HEK293 (cell line): ENCODE data around the gene TUT1.

Experiments used
- GFI1B ChIP-seq: fragments of 450-650 bp; formaldehyde crosslinking; IDR thresholded peaks from 2 replicates; pipeline ENCODE4 v1.5.1; 2016; ENCODE audit warnings: missing biosample characterization, missing genetic modification characterization
- HIC1 ChIP-seq: fragments of 450-650 bp; formaldehyde crosslinking; IDR thresholded peaks from 2 replicates; pipeline ENCODE4 v1.5.1; 2016; ENCODE audit warnings: missing biosample characterization, missing genetic modification characterization
- HOXA7 ChIP-seq: sonication (generic); formaldehyde crosslinking; IDR thresholded peaks from 2 replicates; pipeline ENCODE4 v1.8.1; 2022; ENCODE audit warnings: missing genetic modification reagents, borderline replicate concordance
- KLF16 ChIP-seq: fragments of 450-650 bp; formaldehyde crosslinking; IDR thresholded peaks from 2 replicates; pipeline ENCODE4 v1.5.1; 2017; ENCODE audit warnings: missing biosample characterization, missing genetic modification characterization
- SCRT1 ChIP-seq: fragments of 450-650 bp; formaldehyde crosslinking; IDR thresholded peaks from 2 replicates; pipeline ENCODE4 v1.5.1; 2016; ENCODE audit warnings: missing biosample characterization, missing genetic modification characterization, borderline replicate concordance
- SP2 ChIP-seq: fragments of 450-650 bp; formaldehyde crosslinking; IDR thresholded peaks from 2 replicates; pipeline ENCODE4 v1.5.1; 2016; ENCODE audit warnings: missing biosample characterization, missing genetic modification characterization
- SP7 ChIP-seq: fragments of 450-650 bp; formaldehyde crosslinking; IDR thresholded peaks from 2 replicates; pipeline ENCODE4 v1.5.1; 2016; ENCODE audit warnings: missing biosample characterization, missing genetic modification characterization
- TRIM28 ChIP-seq: IDR thresholded peaks from 2 replicates; pipeline ENCODE4 v1.6.1; 2011; ENCODE audit warnings: low read length, control low read depth, borderline replicate concordance
- ZBTB20 ChIP-seq: fragments of 450-650 bp; formaldehyde crosslinking; IDR thresholded peaks from 2 replicates; pipeline ENCODE4 v1.5.1; 2016; ENCODE audit warnings: missing biosample characterization, missing genetic modification characterization
- ZBTB49 ChIP-seq: fragments of 450-650 bp; formaldehyde crosslinking; IDR thresholded peaks from 2 replicates; pipeline ENCODE4 v1.5.1; 2016; ENCODE audit warnings: missing biosample characterization, missing genetic modification characterization, low read depth
- ZNF132 ChIP-seq: fragments of 450-650 bp; formaldehyde crosslinking; IDR thresholded peaks from 2 replicates; pipeline ENCODE4 v1.5.1; 2017; ENCODE audit warnings: missing biosample characterization, missing genetic modification characterization, borderline replicate concordance
- ZNF146 ChIP-seq: fragments of 450-650 bp; formaldehyde crosslinking; IDR thresholded peaks from 2 replicates; pipeline ENCODE4 v1.5.1; 2016; ENCODE audit warnings: missing biosample characterization, missing genetic modification characterization
- ZNF18 ChIP-seq: fragments of 450-650 bp; formaldehyde crosslinking; IDR thresholded peaks from 2 replicates; pipeline ENCODE4 v1.5.1; 2016; ENCODE audit warnings: missing biosample characterization, missing genetic modification characterization
- ZNF214 ChIP-seq: fragments of 450-650 bp; formaldehyde crosslinking; IDR thresholded peaks from 2 replicates; pipeline ENCODE4 v1.5.1; 2017; ENCODE audit warnings: missing biosample characterization, mild to moderate bottlenecking, missing genetic modification characterization, borderline replicate concordance
- ZNF221 ChIP-seq: fragments of 450-650 bp; formaldehyde crosslinking; IDR thresholded peaks from 2 replicates; pipeline ENCODE4 v1.5.1; 2017; ENCODE audit warnings: missing biosample characterization, missing genetic modification characterization, borderline replicate concordance
- ZNF423 ChIP-seq: fragments of 450-650 bp; formaldehyde crosslinking; IDR thresholded peaks from 2 replicates; pipeline ENCODE4 v1.5.1; 2016; ENCODE audit warnings: missing biosample characterization, missing genetic modification characterization
- ZNF510 ChIP-seq: fragments of 450-650 bp; formaldehyde crosslinking; IDR thresholded peaks from 2 replicates; pipeline ENCODE4 v1.5.1; 2018; ENCODE audit warnings: mild to moderate bottlenecking, missing genetic modification characterization, missing biosample characterization; ENCODE audit not compliant: insufficient replicate concordance
- ZNF660 ChIP-seq: fragments of 450-650 bp; IDR thresholded peaks from 2 replicates; pipeline ENCODE4 v1.5.1; 2018; ENCODE audit warnings: missing biosample characterization, mild to moderate bottlenecking, missing genetic modification characterization
- ZNF76 ChIP-seq: fragments of 450-650 bp; formaldehyde crosslinking; IDR thresholded peaks from 2 replicates; pipeline ENCODE4; 2016; ENCODE audit warnings: low read depth, missing biosample characterization, missing genetic modification characterization, borderline replicate concordance
- ZSCAN30 ChIP-seq: fragments of 450-650 bp; IDR thresholded peaks from 2 replicates; pipeline ENCODE4 v1.5.1; 2018; ENCODE audit warnings: missing biosample characterization, mild to moderate bottlenecking, missing genetic modification characterization, moderate library complexity
- TF ChIP-seq, protein P1 (sequence below): fragments of 450-650 bp; formaldehyde crosslinking; IDR thresholded peaks from 2 replicates; pipeline ENCODE4 v1.5.1; 2016; ENCODE audit warnings: missing biosample characterization, missing genetic modification characterization
- TF ChIP-seq, protein P2 (sequence below): fragments of 450-650 bp; formaldehyde crosslinking; IDR thresholded peaks from 2 replicates; pipeline ENCODE4 v1.5.1; 2016; ENCODE audit warnings: missing biosample characterization, missing genetic modification characterization
- TF ChIP-seq, protein P3 (sequence below): fragments of 450-650 bp; formaldehyde crosslinking; IDR thresholded peaks from 2 replicates; pipeline ENCODE4 v1.5.1; 2017; ENCODE audit warnings: missing biosample characterization, missing genetic modification characterization
- TF ChIP-seq, protein P4 (sequence below): fragments of 450-650 bp; formaldehyde crosslinking; IDR thresholded peaks from 2 replicates; pipeline ENCODE4 v1.5.1; 2016; ENCODE audit warnings: missing biosample characterization, missing genetic modification characterization

TUT1 gene

DNA sequence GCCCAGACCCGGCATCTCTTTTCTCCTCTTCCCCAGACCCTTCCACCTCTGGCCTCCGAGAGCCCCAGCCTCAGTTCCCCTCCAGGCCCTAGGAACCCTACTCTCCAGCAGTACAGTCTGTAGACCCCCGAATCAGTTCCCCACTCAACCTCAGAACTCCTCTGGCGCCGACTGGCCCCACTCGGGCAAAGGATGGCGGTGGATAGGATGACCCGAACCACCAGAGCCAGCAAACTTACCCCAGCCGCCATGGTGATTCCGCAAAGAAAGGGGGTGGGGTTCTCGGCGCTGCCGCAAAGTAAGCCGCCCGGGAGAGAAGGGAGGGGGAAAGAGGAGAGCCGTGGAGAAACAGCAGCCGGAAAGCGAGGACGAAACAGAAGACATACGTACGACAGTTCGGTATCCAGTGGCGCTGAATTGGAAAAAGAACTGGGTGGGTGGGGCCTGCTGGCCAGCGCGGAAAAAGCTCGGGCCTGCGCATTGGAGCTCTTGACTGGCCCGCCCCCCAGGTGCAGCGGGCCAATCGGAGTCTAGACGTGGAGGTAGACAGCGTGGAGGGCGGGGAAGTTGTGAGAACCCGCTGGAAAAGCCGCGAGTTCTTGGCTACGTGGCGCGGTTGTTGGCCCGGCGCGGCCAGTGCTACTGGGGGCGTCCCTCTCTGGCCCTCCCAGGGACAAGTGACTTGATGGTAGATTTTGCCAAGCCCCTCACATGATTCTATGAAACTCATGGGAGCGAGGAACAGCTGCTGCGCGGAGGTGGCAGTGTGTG, 17.5 kb downstream of the TUT1 start, which contains the start of gene EEF1G (continued):
- TF ChIP-seq SCRT1: no peak
- peak; percentile 54; the same call in 1 of the 2 replicates for TF ChIP-seq ZNF76 (tag by site-specific recombination)
- TF ChIP-seq HOXA7 (CRISPR knock-in tag): no peak
- peak; percentile 85 for TF ChIP-seq SP2 (tag by site-specific recombination)
- no peak for TF ChIP-seq ZNF18 (tag by site-specific recombination)
- no peak for TF ChIP-seq HIC1 (tag by site-specific recombination)
- TF ChIP-seq SP7 (tag by site-specific recombination): peak; percentile 56; the same call in 1 of the 2 replicates
- TF ChIP-seq ZBTB20: no peak
- TF ChIP-seq ZNF146 (tag by site-specific recombination): no peak
- TF ChIP-seq GFI1B (tag by site-specific recombination): no peak
- peak; percentile 75 for TF ChIP-seq ZNF660 (tag by site-specific recombination)
- TF ChIP-seq, protein P1, sequence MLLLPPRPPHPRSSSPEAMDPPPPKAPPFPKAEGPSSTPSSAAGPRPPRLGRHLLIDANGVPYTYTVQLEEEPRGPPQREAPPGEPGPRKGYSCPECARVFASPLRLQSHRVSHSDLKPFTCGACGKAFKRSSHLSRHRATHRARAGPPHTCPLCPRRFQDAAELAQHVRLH (tag by site-specific recombination): peak; percentile 7; the same call in 1 of the 2 replicates
- peak; percentile 58; the same call in 1 of the 2 replicates for TF ChIP-seq KLF16
- TF ChIP-seq ZNF214 (tag by site-specific recombination): no peak
- no peak for TF ChIP-seq ZNF510 (tag by site-specific recombination)
- no peak for TF ChIP-seq ZBTB49
- TF ChIP-seq ZNF132 (tag by site-specific recombination): no peak
- TF ChIP-seq, protein P2, sequence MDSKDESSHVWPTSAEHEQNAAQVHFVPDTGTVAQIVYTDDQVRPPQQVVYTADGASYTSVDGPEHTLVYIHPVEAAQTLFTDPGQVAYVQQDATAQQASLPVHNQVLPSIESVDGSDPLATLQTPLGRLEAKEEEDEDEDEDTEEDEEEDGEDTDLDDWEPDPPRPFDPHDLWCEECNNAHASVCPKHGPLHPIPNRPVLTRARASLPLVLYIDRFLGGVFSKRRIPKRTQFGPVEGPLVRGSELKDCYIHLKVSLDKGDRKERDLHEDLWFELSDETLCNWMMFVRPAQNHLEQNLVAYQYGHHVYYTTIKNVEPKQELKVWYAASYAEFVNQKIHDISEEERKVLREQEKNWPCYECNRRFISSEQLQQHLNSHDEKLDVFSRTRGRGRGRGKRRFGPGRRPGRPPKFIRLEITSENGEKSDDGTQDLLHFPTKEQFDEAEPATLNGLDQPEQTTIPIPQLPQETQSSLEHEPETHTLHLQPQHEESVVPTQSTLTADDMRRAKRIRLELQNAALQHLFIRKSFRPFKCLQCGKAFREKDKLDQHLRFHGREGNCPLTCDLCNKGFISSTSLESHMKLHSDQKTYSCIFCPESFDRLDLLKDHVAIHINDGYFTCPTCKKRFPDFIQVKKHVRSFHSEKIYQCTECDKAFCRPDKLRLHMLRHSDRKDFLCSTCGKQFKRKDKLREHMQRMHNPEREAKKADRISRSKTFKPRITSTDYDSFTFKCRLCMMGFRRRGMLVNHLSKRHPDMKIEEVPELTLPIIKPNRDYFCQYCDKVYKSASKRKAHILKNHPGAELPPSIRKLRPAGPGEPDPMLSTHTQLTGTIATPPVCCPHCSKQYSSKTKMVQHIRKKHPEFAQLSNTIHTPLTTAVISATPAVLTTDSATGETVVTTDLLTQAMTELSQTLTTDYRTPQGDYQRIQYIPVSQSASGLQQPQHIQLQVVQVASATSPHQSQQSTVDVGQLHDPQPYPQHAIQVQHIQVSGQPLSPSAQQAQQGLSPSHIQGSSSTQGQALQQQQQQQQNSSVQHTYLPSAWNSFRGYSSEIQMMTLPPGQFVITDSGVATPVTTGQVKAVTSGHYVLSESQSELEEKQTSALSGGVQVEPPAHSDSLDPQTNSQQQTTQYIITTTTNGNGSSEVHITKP: no peak
- TF ChIP-seq ZNF423: no peak
- no peak for TF ChIP-seq ZSCAN30
- TF ChIP-seq, protein P3, sequence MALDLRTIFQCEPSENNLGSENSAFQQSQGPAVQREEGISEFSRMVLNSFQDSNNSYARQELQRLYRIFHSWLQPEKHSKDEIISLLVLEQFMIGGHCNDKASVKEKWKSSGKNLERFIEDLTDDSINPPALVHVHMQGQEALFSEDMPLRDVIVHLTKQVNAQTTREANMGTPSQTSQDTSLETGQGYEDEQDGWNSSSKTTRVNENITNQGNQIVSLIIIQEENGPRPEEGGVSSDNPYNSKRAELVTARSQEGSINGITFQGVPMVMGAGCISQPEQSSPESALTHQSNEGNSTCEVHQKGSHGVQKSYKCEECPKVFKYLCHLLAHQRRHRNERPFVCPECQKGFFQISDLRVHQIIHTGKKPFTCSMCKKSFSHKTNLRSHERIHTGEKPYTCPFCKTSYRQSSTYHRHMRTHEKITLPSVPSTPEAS: no peak
- TF ChIP-seq, protein P4, sequence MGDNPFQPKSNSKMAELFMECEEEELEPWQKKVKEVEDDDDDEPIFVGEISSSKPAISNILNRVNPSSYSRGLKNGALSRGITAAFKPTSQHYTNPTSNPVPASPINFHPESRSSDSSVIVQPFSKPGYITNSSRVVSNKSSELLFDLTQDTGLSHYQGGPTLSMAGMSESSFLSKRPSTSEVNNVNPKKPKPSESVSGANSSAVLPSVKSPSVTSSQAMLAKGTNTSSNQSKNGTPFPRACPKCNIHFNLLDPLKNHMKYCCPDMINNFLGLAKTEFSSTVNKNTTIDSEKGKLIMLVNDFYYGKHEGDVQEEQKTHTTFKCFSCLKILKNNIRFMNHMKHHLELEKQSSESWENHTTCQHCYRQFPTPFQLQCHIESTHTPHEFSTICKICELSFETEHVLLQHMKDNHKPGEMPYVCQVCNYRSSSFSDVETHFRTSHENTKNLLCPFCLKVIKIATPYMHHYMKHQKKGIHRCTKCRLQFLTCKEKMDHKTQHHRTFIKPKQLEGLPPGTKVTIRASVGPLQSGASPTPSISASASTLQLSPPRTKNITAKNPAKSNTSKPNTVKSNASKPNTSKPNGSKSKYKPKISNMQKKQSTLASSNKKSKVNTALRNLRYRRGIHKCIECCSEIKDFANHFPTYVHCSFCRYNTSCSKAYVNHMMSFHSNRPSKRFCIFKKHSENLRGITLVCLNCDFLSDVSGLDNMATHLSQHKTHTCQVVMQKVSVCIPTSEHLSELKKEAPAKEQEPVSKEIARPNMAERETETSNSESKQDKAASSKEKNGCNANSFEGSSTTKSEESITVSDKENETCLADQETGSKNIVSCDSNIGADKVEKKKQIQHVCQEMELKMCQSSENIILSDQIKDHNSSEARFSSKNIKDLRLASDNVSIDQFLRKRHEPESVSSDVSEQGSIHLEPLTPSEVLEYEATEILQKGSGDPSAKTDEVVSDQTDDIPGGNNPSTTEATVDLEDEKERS (tag by site-specific recombination): no peak
- no peak for TF ChIP-seq ZNF221 (tag by site-specific recombination)
- TF ChIP-seq TRIM28: no peak
